GM12872 (cell line): ENCODE measurements around the gene PITX2.

Experiments used
- TF ChIP-seq, protein P1 (sequence below): IDR thresholded peaks from 3 replicates; pipeline ENCODE4 v1.5.1; 2011; ENCODE audit warnings: low read depth, mild to moderate bottlenecking, low read length, moderate library complexity; ENCODE audit not compliant: insufficient read depth

PITX2 gene

DNA sequence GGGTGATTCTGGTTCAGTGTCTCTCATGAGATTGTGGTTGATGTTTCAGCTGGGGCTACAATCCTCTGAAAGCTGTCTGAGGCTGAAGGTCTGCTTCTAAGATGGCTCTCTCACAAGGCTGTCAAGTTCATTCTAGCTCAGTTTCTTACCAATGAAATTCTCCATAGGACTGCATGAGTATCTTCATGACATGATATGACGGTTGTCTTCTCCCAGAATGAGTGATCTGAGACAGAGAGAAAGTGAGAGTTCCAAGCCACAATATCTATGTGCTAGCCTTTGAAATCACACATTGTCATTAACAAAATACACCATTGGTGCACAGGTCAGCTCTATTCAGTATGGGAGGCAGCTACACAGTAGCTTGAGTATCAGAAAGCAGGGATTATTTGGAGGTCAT, 27.3 kb downstream of the PITX2 start:
- TF ChIP-seq, protein P1, sequence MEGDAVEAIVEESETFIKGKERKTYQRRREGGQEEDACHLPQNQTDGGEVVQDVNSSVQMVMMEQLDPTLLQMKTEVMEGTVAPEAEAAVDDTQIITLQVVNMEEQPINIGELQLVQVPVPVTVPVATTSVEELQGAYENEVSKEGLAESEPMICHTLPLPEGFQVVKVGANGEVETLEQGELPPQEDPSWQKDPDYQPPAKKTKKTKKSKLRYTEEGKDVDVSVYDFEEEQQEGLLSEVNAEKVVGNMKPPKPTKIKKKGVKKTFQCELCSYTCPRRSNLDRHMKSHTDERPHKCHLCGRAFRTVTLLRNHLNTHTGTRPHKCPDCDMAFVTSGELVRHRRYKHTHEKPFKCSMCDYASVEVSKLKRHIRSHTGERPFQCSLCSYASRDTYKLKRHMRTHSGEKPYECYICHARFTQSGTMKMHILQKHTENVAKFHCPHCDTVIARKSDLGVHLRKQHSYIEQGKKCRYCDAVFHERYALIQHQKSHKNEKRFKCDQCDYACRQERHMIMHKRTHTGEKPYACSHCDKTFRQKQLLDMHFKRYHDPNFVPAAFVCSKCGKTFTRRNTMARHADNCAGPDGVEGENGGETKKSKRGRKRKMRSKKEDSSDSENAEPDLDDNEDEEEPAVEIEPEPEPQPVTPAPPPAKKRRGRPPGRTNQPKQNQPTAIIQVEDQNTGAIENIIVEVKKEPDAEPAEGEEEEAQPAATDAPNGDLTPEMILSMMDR: no peak

DNA sequence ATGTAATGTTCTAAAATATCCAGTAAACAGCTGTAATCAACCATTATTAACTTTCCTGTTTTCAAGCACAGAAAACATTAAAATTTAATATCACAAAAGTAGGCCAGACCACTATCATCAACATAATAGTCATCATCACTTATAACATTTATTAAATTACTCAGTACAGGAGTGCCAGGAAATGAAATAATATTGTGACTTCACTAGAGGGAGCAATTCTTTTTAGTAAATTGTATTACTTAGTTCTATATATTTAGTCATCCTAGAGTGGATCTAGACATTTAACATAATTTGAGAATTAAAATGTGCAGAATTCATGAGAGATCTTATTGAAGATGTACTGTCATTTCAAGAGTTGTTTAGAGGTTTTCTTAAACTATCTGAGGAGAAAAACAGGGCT, 33.6 kb downstream of the PITX2 start:
- TF ChIP-seq, protein P1: no peak

- TF ChIP-seq, protein P1: no peak
These were observed 35.1 kb downstream of the PITX2 start for GRCh38 chr4:110587666-110588285.

- TF ChIP-seq, protein P1: peak; percentile 57; the same call in 2 of the 3 replicates
These were observed 36.6 kb downstream of the PITX2 start for GRCh38 chr4:110586131-110586850.
